HepG2 (cell line): ENCODE measurements around the gene SCP2. TPM values are rescaled to one million over a fixed set of nuclear protein-coding genes. Genes with fewer than 3 reads are reported as not detected.

ENCODE experiments used
- AKAP8 ChIP-seq: sonication (generic); formaldehyde crosslinking; IDR thresholded peaks from 2 replicates; pipeline ENCODE4 v1.5.1; 2020; ENCODE audit warnings: mild to moderate bottlenecking, missing genetic modification reagents
- CBX1 ChIP-seq: IDR thresholded peaks from one replicate; pipeline ENCODE4 v1.6.1; 2016; ENCODE audit warnings: antibody characterized with exemption, low read depth
- EED ChIP-seq: sonication (generic); formaldehyde crosslinking; IDR thresholded peaks from 2 replicates; pipeline ENCODE4 v1.5.0; 2020; ENCODE audit warnings: mild to moderate bottlenecking, missing genetic modification reagents
- HOXA9 ChIP-seq: sonication (generic); formaldehyde crosslinking; IDR thresholded peaks from 2 replicates; pipeline ENCODE4 v1.8.1; 2022; ENCODE audit warnings: missing genetic modification reagents, mild to moderate bottlenecking, moderate library complexity, borderline replicate concordance
- MLLT10 ChIP-seq: sonication (generic); formaldehyde crosslinking; IDR thresholded peaks from 2 replicates; pipeline ENCODE4 v1.4.0; 2020; ENCODE audit warnings: missing genetic modification reagents
- PHF21A ChIP-seq: sonication (generic); formaldehyde crosslinking; IDR thresholded peaks from 2 replicates; pipeline ENCODE4 v1.5.0; 2020; ENCODE audit warnings: mild to moderate bottlenecking, missing genetic modification reagents
- THAP11 ChIP-seq: IDR thresholded peaks from 2 replicates; pipeline ENCODE4 v1.6.1; 2016; ENCODE audit warnings: missing biosample characterization, missing genetic modification reagents
- ZBTB43 ChIP-seq: sonication (generic); formaldehyde crosslinking; conservative IDR thresholded peaks from 2 replicates; pipeline ENCODE4 v1.4.0; 2020; ENCODE audit warnings: missing genetic modification reagents
- ZBTB46 ChIP-seq: sonication (generic); formaldehyde crosslinking; IDR thresholded peaks from 2 replicates; pipeline ENCODE4 v1.4.0; 2020; ENCODE audit warnings: mild to moderate bottlenecking, missing genetic modification reagents, borderline replicate concordance
- ZKSCAN5 ChIP-seq: sonication (generic); formaldehyde crosslinking; IDR thresholded peaks from 2 replicates; pipeline ENCODE4 v1.5.1; 2020; ENCODE audit warnings: mild to moderate bottlenecking, missing genetic modification reagents
- ZNF30 ChIP-seq: sonication (generic); formaldehyde crosslinking; IDR thresholded peaks from 2 replicates; pipeline ENCODE4 v1.5.0; 2020; ENCODE audit warnings: mild to moderate bottlenecking, missing genetic modification reagents
- ZNF431 ChIP-seq: sonication (generic); formaldehyde crosslinking; IDR thresholded peaks from 2 replicates; pipeline ENCODE4 v1.9.0; 2022; ENCODE audit warnings: missing genetic modification reagents, low read depth, mild to moderate bottlenecking, borderline replicate concordance
- ZNF569 ChIP-seq: sonication (generic); formaldehyde crosslinking; IDR thresholded peaks from 2 replicates; pipeline ENCODE4 v1.5.0; 2020; ENCODE audit warnings: mild to moderate bottlenecking, missing genetic modification reagents, moderate library complexity, borderline replicate concordance
- ZNF607 ChIP-seq: sonication (generic); formaldehyde crosslinking; IDR thresholded peaks from 2 replicates; pipeline ENCODE4 v1.5.1; 2020; ENCODE audit warnings: missing genetic modification reagents, mild to moderate bottlenecking, borderline replicate concordance
- ZNF687 ChIP-seq: sonication (generic); formaldehyde crosslinking; IDR thresholded peaks from 2 replicates; pipeline ENCODE4 v1.5.1; 2020; ENCODE audit warnings: mild to moderate bottlenecking, missing genetic modification reagents, moderate library complexity
- ZNF83 ChIP-seq: sonication (generic); formaldehyde crosslinking; IDR thresholded peaks from 2 replicates; pipeline ENCODE4 v1.4.0; 2020; ENCODE audit warnings: missing genetic modification reagents, mild to moderate bottlenecking, borderline replicate concordance
- polyA plus RNA-seq, 8 experiments: library from polyadenylated mRNA; depleted of rRNA in 3 of 8; stranded (reverse) in 7 of 8; unstranded in 1 of 8; fragments of >200 nt; fragmentation: Illumina TruSeq in 4 of 8; extraction: Trizol in 4 of 8; gene quantifications; 2 replicates each; pipeline versions ENCODE4 v1.2.1 to v1.2.3, GENCODE V29; 2011 to 2016; ENCODE audit warnings: low read depth in 4 of 8, missing spikeins in 1 of 8, mixed read lengths in 1 of 8; ENCODE audit not compliant: insufficient read depth in 1 of 8
- total RNA-seq, 5 experiments: library from RNA; depleted of rRNA; stranded (reverse); fragments of >200 nt; fragmentation: Illumina TruSeq; extraction: Trizol; gene quantifications; 2 replicates each; pipeline ENCODE4 v1.2.3, GENCODE V29; 2016; ENCODE audit warnings: low read depth in 1 of 5

The SCP2 gene
- total and polyA plus RNA-seq, 2 of the 13 experiments (the other 11 are each of a cell fraction or from before 2014, with no cell fraction given): 59.0 to 133 TPM

GRCh38 chr1:52920791-52921291 lies 6.2 kb upstream of the SCP2 start (continued):
- TF ChIP-seq ZBTB46 (CRISPR knock-in tag): no peak
- 0 out of 2 replicates have a peak, but pooled peaks have one; percentile 15 for TF ChIP-seq ZNF569 (CRISPR knock-in tag)
- no peak for TF ChIP-seq CBX1
- no peak for TF ChIP-seq ZKSCAN5
- no peak for TF ChIP-seq PHF21A (CRISPR knock-in tag)
- no peak for TF ChIP-seq HOXA9 (CRISPR knock-in tag)
- no peak for TF ChIP-seq ZNF30 (CRISPR knock-in tag)
- TF ChIP-seq EED (CRISPR knock-in tag): no peak
- TF ChIP-seq ZNF83: no peak
- no peak for TF ChIP-seq ZBTB43 (CRISPR knock-in tag)
- TF ChIP-seq ZNF607: no peak
- TF ChIP-seq ZNF687 (CRISPR knock-in tag): no peak
- no peak for TF ChIP-seq AKAP8 (CRISPR knock-in tag)
- TF ChIP-seq ZNF431: no peak
- no peak for TF ChIP-seq MLLT10 (CRISPR knock-in tag)
- peak; percentile 13; the same call in 1 of the 2 replicates for TF ChIP-seq THAP11 (CRISPR knock-in tag)
